GM12873 (cell line): ENCODE data around the gene BRD2.
A peak's percentile ranks its signal among the peaks of the same experiment; 100 is the strongest.

Experiments used
- TF ChIP-seq, protein P1 (sequence below): IDR thresholded peaks from 2 replicates; pipeline ENCODE4 v1.5.1; 2012; ENCODE audit warnings: low read depth, mild to moderate bottlenecking, moderate library complexity, low read length, control low read depth; ENCODE audit not compliant: insufficient read depth; ENCODE audit errors: missing control alignments

BRD2 gene

DNA sequence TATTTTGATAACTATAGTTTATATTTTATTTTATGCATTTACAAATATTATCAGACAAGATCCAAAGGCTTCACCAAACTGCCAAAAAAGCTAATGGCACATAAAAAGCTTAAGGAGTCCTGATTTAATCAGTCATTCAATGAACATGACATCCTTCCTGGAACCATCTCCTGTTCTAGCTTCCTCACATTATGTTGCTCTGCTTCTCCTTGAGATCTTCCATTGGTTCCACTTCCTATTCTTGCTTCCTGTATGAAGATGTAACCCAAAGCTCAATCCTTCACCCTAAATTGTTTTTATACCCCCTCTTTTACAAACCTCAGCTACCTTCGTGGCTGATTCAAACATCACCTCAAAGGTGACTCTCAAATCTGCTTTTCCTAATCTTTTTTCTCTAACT is 4.5 kb upstream of the BRD2 start:
- TF ChIP-seq, protein P1, sequence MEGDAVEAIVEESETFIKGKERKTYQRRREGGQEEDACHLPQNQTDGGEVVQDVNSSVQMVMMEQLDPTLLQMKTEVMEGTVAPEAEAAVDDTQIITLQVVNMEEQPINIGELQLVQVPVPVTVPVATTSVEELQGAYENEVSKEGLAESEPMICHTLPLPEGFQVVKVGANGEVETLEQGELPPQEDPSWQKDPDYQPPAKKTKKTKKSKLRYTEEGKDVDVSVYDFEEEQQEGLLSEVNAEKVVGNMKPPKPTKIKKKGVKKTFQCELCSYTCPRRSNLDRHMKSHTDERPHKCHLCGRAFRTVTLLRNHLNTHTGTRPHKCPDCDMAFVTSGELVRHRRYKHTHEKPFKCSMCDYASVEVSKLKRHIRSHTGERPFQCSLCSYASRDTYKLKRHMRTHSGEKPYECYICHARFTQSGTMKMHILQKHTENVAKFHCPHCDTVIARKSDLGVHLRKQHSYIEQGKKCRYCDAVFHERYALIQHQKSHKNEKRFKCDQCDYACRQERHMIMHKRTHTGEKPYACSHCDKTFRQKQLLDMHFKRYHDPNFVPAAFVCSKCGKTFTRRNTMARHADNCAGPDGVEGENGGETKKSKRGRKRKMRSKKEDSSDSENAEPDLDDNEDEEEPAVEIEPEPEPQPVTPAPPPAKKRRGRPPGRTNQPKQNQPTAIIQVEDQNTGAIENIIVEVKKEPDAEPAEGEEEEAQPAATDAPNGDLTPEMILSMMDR = no peak

DNA sequence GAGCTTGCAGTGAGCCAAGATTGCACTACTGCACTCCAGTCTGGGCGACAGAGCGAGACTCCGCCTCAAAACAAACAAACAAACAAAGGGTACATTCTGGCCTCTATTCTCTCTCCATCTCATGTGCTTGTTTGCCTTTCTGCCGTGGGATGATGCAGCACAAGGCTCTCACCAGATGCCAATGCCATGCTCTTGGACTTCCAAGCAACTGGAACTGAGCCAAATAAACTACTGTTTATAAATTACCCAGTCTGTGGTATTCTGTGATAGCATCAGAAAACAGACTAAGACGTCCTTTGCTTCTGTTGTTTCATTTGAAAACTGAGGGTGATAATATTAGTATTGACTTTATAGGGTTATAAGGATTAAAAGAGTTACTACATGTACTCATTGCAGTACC is 3.6 kb upstream of the BRD2 start:
- TF ChIP-seq, protein P1 = no peak

GRCh38 chr6:32967151-32968091 is 973 bp upstream of the BRD2 start:
- TF ChIP-seq, protein P1 = peak; percentile 67

DNA sequence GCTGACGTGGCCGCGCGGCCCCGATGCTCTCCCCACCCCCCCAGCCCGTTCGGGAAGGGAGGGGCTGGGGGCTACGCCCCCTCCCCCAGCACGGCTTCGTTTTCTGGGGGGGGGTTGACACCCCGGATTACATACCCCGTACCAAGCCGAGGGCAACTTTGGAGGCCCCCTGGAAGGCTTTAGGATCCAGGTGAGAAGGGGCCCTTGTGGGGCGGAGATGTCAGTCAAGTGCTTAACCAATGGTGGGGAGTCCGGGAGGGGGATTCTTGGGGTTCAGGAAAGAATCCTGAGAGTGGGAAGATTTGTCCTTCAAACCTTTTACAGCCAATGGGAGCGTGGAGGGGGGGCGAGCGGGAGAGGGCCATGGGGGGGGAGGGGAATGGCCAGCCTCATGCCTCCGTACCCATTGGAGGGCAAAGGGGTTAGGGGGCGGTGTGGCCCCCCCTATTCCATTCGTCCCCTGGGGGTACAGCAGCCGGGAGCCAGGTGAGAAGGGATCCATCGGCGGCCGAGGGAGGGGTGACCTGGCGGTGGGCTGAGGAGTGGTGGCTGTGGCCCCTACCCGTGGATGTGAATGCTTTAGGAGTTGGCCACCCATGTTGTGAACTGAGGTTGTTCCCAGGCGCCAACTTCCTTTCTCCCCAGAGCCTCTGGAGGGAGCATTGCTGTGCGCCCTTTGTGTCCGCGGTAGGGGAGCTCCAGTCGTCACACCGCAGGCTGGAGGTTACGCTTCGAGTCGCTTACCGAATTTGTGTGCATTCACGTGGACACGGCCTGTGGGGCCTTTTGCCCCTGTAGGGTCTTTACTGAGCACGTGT is 682 bp downstream of the BRD2 start:
- TF ChIP-seq, protein P1 = peak; percentile 10

GRCh38 chr6:32969685-32970412 is 1.5 kb downstream of the BRD2 start:
- TF ChIP-seq, protein P1 = peak; percentile 45

- TF ChIP-seq, protein P1 = no peak
Observed at GRCh38 chr6:32970413-32971241, 2.2 kb downstream of the BRD2 start.
